GM23338 (cell line): ENCODE data around the gene GRK3. TPM values are rescaled to one million over a fixed set of nuclear protein-coding genes. Genes with fewer than 3 reads are reported as not detected.

Source experiments
- ATAC-seq: fragments of 200-7000 bp; cut with Tn5 transposase; 3 replicates; pipeline ENCODE4 v1.9.1; 2020
- DNase-seq: peaks from one replicate; pipeline ENCODE4 v3.0.0-alpha.2; 2015; ENCODE audit warnings: low spot score
- H2AFZ ChIP-seq: fragments of 200-600 bp; sonication (generic); 2 replicates; pipeline ENCODE4 v1.8.0; 2016; ENCODE audit warnings: antibody characterized with exemption, mild to moderate bottlenecking, moderate library complexity
- H3F3A ChIP-seq: fragments of 200-600 bp; sonication (generic); replicated peaks from 2 replicates; pipeline ENCODE4 v1.8.0; 2017; ENCODE audit warnings: antibody characterized with exemption, mixed run types, low read depth
- H3K27ac ChIP-seq: fragments of 200-600 bp; sonication (generic); 2 replicates; pipeline ENCODE4 v1.6.1; 2016; ENCODE audit warnings: low read depth
- H3K27me3 ChIP-seq: fragments of 200-600 bp; sonication (generic); 2 replicates; pipeline ENCODE4 v1.8.0; 2016; ENCODE audit warnings: mild to moderate bottlenecking, mixed run types, moderate library complexity; ENCODE audit not compliant: insufficient read depth
- H3K36me3 ChIP-seq: fragments of 200-600 bp; sonication (generic); 2 replicates; pipeline ENCODE4 v1.8.0; 2016; ENCODE audit warnings: mild to moderate bottlenecking; ENCODE audit not compliant: insufficient read depth
- H3K4me1 ChIP-seq: fragments of 200-600 bp; sonication (generic); 2 replicates; pipeline ENCODE4 v1.8.0; 2016; ENCODE audit warnings: mild to moderate bottlenecking, moderate library complexity; ENCODE audit not compliant: insufficient read depth
- H3K4me2 ChIP-seq: fragments of 200-600 bp; sonication (generic); 2 replicates; pipeline ENCODE4 v1.7.1; 2017; ENCODE audit warnings: mixed run types
- H3K4me3 ChIP-seq: fragments of 200-600 bp; sonication (generic); 2 replicates; pipeline ENCODE4 v1.6.1; 2016; ENCODE audit warnings: mixed run types
- H3K79me2 ChIP-seq: fragments of 200-600 bp; sonication (generic); replicated peaks from 2 replicates; pipeline ENCODE4 v1.8.0; 2017; ENCODE audit warnings: mild to moderate bottlenecking; ENCODE audit not compliant: insufficient read depth
- H3K9me2 ChIP-seq: fragments of 200-600 bp; sonication (generic); 2 replicates; pipeline ENCODE4 v1.8.0; 2017; ENCODE audit not compliant: insufficient read depth
- H4K20me1 ChIP-seq: fragments of 200-600 bp; sonication (generic); replicated peaks from 2 replicates; pipeline ENCODE4 v1.8.0; 2017; ENCODE audit warnings: mild to moderate bottlenecking; ENCODE audit not compliant: insufficient read depth
- H3K27ac Mint-ChIP-seq: 2 replicates; pipeline ENCODE4 v1.8.0; 2020; ENCODE audit warnings: inconsistent platforms, mild to moderate bottlenecking, moderate library complexity, mixed read lengths
- H3K27me3 Mint-ChIP-seq: 3 replicates; pipeline ENCODE4 v1.8.0; 2022; ENCODE audit warnings: low read depth, mild to moderate bottlenecking, moderate library complexity, mixed read lengths, inconsistent platforms; ENCODE audit not compliant: insufficient read depth, poor library complexity
- H3K36me3 Mint-ChIP-seq: 3 replicates; pipeline ENCODE4 v1.8.0; 2021; ENCODE audit warnings: low read depth, mild to moderate bottlenecking, inconsistent platforms, moderate library complexity, mixed read lengths
- H3K4me1 Mint-ChIP-seq: 3 replicates; pipeline ENCODE4 v1.8.0; 2020; ENCODE audit warnings: mild to moderate bottlenecking, inconsistent platforms, mixed read lengths
- H3K4me3 Mint-ChIP-seq: 3 replicates; pipeline ENCODE4 v1.8.0; 2021; ENCODE audit warnings: moderate library complexity, mild to moderate bottlenecking, inconsistent platforms, mixed read lengths
- H3K9me3 Mint-ChIP-seq: 3 replicates; pipeline ENCODE4 v1.8.0; 2020; ENCODE audit warnings: moderate library complexity, mild to moderate bottlenecking, inconsistent platforms, mixed read lengths
- CREB1 ChIP-seq: fragments of 250-450 bp; sonication (Bioruptor Pico); IDR thresholded peaks from 2 replicates; pipeline ENCODE4 v1.5.0; 2020; ENCODE audit warnings: low read depth, mild to moderate bottlenecking, moderate library complexity
- CTCF ChIP-seq, 2 experiments: fragments of 200-600 bp in 1 of 2; sonication (generic) in 1 of 2; conservative IDR thresholded peaks; 2 replicates each; pipeline versions ENCODE4 v1.5.1 to v1.6.1; 2016 to 2017; ENCODE audit warnings: antibody characterized with exemption in 2 of 2, low read depth in 2 of 2, mild to moderate bottlenecking in 2 of 2, moderate library complexity in 1 of 2
- ETS1 ChIP-seq: IDR thresholded peaks from 2 replicates; pipeline ENCODE4 v1.6.1; 2016; ENCODE audit warnings: antibody characterized with exemption
- EZH2 ChIP-seq: fragments of 200-600 bp; sonication (generic); IDR thresholded peaks from one replicate; pipeline ENCODE4 v1.8.0; 2017; ENCODE audit warnings: antibody characterized with exemption, mild to moderate bottlenecking, low read depth; ENCODE audit not compliant: unreplicated experiment
- EZH2phosphoT487 ChIP-seq: fragments of 200-600 bp; sonication (generic); IDR thresholded peaks from one replicate; pipeline ENCODE4 v1.8.1; 2018; ENCODE audit warnings: antibody characterized with exemption; ENCODE audit not compliant: unreplicated experiment
- JUNB ChIP-seq: IDR thresholded peaks from one replicate; pipeline ENCODE4 v1.6.1; 2016; ENCODE audit warnings: antibody characterized with exemption; ENCODE audit not compliant: unreplicated experiment
- NANOG ChIP-seq: IDR thresholded peaks from 2 replicates; pipeline ENCODE4 v1.6.1; 2016; ENCODE audit warnings: antibody characterized with exemption, borderline replicate concordance
- REST ChIP-seq: IDR thresholded peaks from one replicate; pipeline ENCODE4 v1.6.1; 2018; ENCODE audit warnings: antibody characterized with exemption; ENCODE audit not compliant: unreplicated experiment
- STAT1 ChIP-seq: IDR thresholded peaks from one replicate; pipeline ENCODE4 v1.6.1; 2016; ENCODE audit warnings: antibody characterized with exemption; ENCODE audit not compliant: unreplicated experiment
- ZNF114 ChIP-seq: fragments of 250-450 bp; sonication (Bioruptor Pico); IDR thresholded peaks from 2 replicates; pipeline ENCODE4 v1.5.0; 2020; ENCODE audit warnings: mild to moderate bottlenecking, moderate library complexity
- ZNF331 ChIP-seq: fragments of 250-450 bp; sonication (Bioruptor Pico); IDR thresholded peaks from 2 replicates; pipeline ENCODE4 v1.5.0; 2020; ENCODE audit warnings: low read depth, mild to moderate bottlenecking, moderate library complexity
- ZNF462 ChIP-seq: fragments of 250-450 bp; sonication (Bioruptor Pico); IDR thresholded peaks from 2 replicates; pipeline ENCODE4 v1.5.0; 2020; ENCODE audit warnings: mild to moderate bottlenecking, moderate library complexity
- polyA plus RNA-seq: library from polyadenylated mRNA; unstranded; fragments of >200 nt; fragmentation: Nextera tagmentation; extraction: Ambion mirVana; gene quantifications from 2 replicates; pipeline ENCODE4 v1.2.1, GENCODE V29; 2016
- total RNA-seq: library from RNA; depleted of rRNA; stranded (reverse); fragments of >200 nt; shearing (Covaris generic); gene quantifications from 2 replicates; pipeline ENCODE4 v1.2.3, GENCODE V29; 2014

Gene GRK3
- total and polyA plus RNA-seq, 2 experiments from 2014 or later: 6.0 to 25.3 TPM

GRCh38 chr22:25709758-25710157 is 145.3 kb downstream of the GRK3 start (continued):
- TF ChIP-seq REST: no peak
- no peak for TF ChIP-seq EZH2

GRCh38 chr22:25710501-25710900 is 146.0 kb downstream of the GRK3 start:
- Histone ChIP-seq H3K36me3 (peaks cover 7% of the 10 kb centered on the region), H3K4me2 (no peak overlapping the region), H3K79me2 (no peaks in the 10 kb centered on the region), H3K27ac (no peak overlapping the region), H3F3A (no peaks in the 10 kb centered on the region), H4K20me1 (0 out of 2 replicates have a peak, but pooled peaks cover 7% of the 10 kb centered on the region), H3K4me1 (no peaks in the 10 kb centered on the region), H3K27me3 (no peaks in the 10 kb centered on the region), H3K4me3 (no peak overlapping the region), H3K9me2 (no peaks in the 10 kb centered on the region), H2AFZ (no peak overlapping the region)
- no peak for DNase-seq
- Mint-ChIP-seq H3K36me3 (peaks cover 7% of the 10 kb centered on the region), H3K27me3 (no peaks in the 10 kb centered on the region), H3K4me3 (no peak overlapping the region), H3K27ac (no peak overlapping the region), H3K4me1 (no peaks in the 10 kb centered on the region), H3K9me3 (no peaks in the 10 kb centered on the region)
- no peak for ATAC-seq
- no peak for TF ChIP-seq ZNF114 (CRISPR knock-in tag)
- TF ChIP-seq EZH2phosphoT487: no peak
- TF ChIP-seq NANOG: no peak
- TF ChIP-seq EZH2: no peak
- no peak for TF ChIP-seq ZNF331
- no peak for TF ChIP-seq CREB1 (CRISPR knock-in tag)
- TF ChIP-seq STAT1: no peak
- no peak for TF ChIP-seq JUNB
- TF ChIP-seq CTCF (conservative IDR thresholded peaks at IDR 0.05; ENCODE audit: low read depth in 2 of 2): no peak
- TF ChIP-seq ZNF462: no peak
- no peak for TF ChIP-seq ETS1
